Stomach (tissue), 9 donors: ENCODE results near the gene MAST4. TPM values are rescaled to one million over a fixed set of nuclear protein-coding genes. Genes with fewer than 3 reads are reported as not detected.

Experiments used
- DNase-seq, 2 donors: peaks; one replicate each; pipeline versions ENCODE4 v3.0.0 to v3.0.0-alpha.2; 2013 to 2019
- H3K27ac ChIP-seq, 5 donors: fragments of 200-600 bp in 4 of 5; sonication (generic) in 4 of 5; one replicate each; pipeline ENCODE4 v1.5.1; 2013 to 2019; ENCODE audit warnings: mild to moderate bottlenecking in 1 of 5, moderate library complexity in 1 of 5
- H3K27me3 ChIP-seq, 3 donors: fragments of 200-600 bp; sonication (generic); one replicate each; pipeline ENCODE4 v1.5.1; 2017 to 2019; ENCODE audit warnings: mixed run types in 1 of 3
- H3K36me3 ChIP-seq, 4 donors: fragments of 200-600 bp; sonication (generic); 1 replicate in 3 of 4; 2 replicates in 1 of 4; pipeline ENCODE4 v1.5.1; 2016 to 2019
- H3K4me1 ChIP-seq, 4 donors: fragments of 200-600 bp; sonication (generic); one replicate each; pipeline ENCODE4 v1.5.1; 2016 to 2019
- H3K4me3 ChIP-seq, 4 donors: fragments of 200-600 bp; sonication (generic) in 3 of 4; one replicate each; pipeline ENCODE4 v1.5.1; 2016 to 2019; ENCODE audit warnings: mild to moderate bottlenecking in 1 of 4
- H3K9me3 ChIP-seq, 4 donors: fragments of 200-600 bp; sonication (generic); one replicate each; pipeline ENCODE4 v1.5.1; 2016 to 2019
- EP300 ChIP-seq: sonication (generic); formaldehyde crosslinking; IDR thresholded peaks from one replicate; pipeline ENCODE4 v1.6.1; 2017; ENCODE audit warnings: antibody characterized with exemption
- POLR2A ChIP-seq, 4 donors: fragments of 450-650 bp; IDR thresholded peaks; one replicate each; pipeline ENCODE4 v1.6.1; 2016; ENCODE audit warnings: antibody characterized with exemption in 4 of 4, control low read depth in 2 of 4, mild to moderate bottlenecking in 1 of 4, moderate library complexity in 1 of 4
- POLR2AphosphoS5 ChIP-seq, 3 donors: sonication (generic); formaldehyde crosslinking; IDR thresholded peaks; one replicate each; pipeline ENCODE4 v1.6.1; 2016; ENCODE audit warnings: antibody characterized with exemption in 3 of 3
- WGBS, 5 donors: extraction: QIAGEN DNeasy Blood & Tissue Kit in 3 of 5; methylation state at CpG; one replicate each; pipeline versions ENCODE4 v1.1.5 to v1.1.7; 2013 to 2018; 5-methylcytosine and 5-hydroxymethylcytosine counted together
- intact Hi-C: fragments of 100-400 bp; cut with DNase I; formaldehyde crosslinking; loops from one replicate; pipeline ENCODE4 v1.15.1; 2023; ENCODE audit warnings: low total_unique reads
- polyA plus RNA-seq, 3 donors: library from polyadenylated mRNA; stranded (reverse); fragments of 200-250 nt; gene quantifications; one replicate each; pipeline ENCODE4 v1.2.3, GENCODE V29; 2013
- total RNA-seq, 5 donors: library from RNA; depleted of rRNA; stranded (reverse); fragments of >200 nt; gene quantifications; one replicate each; pipeline versions ENCODE4 v1.1.0 to v1.2.3, GENCODE V29; 2014 to 2016
- TF ChIP-seq, protein P1 (sequence below), 7 experiments: fragments of 450-650 bp in 4 of 7; fragments of 200-600 bp in 3 of 7; sonication (generic) in 3 of 7; IDR thresholded peaks; one replicate each; pipeline ENCODE4 v1.5.1; 2016 to 2019; ENCODE audit warnings: antibody characterized with exemption in 7 of 7, control low read depth in 2 of 7, mild to moderate bottlenecking in 1 of 7
- donor health status: healthy with polysubstance abuse.
- donor health status: Bipolar disorder and iron deficiency.
- donor health status: healthy.

MAST4 gene
- total and polyA plus RNA-seq, 8 donors: 1.5 to 52.5 (median 32.1) TPM

DNA sequence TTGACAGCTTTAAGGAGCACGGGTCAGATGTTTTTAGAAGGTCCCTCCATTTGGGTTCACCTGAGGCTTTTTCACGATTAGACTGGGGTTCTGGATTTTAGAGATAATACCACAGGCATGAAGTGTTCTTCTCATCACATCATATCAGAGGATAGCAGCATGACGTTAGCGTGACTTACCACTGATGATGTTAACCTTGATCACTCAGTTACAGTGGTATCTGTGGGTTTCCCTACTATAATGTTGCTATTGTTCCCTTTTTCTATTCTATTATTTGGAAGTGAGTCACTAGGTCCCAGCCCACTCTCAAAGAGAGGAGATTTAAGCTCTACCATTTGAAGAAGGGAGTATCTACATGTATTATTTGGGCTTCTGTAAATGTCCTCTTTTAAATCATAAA lies 300.0 kb downstream of the MAST4 start:
- H3K27ac ChIP-seq: no peak overlapping the region
- 83 to 92% (median 89%) methylated on average over 4 of the region's 4 CpGs for WGBS, 5 donors
- H3K4me1 ChIP-seq: peaks cover 0 to 5% (median 2%) of the 10 kb centered on the region in 4 donors
- no peaks in the 10 kb centered on the region for H3K9me3 ChIP-seq
- no peaks in the 10 kb centered on the region for H3K36me3 ChIP-seq
- TF ChIP-seq EP300 (no peak), POLR2AphosphoS5 (IDR thresholded peaks at IDR 0.05) (no peak), POLR2A (IDR thresholded peaks at IDR 0.05) (no peak)
- TF ChIP-seq, protein P1, sequence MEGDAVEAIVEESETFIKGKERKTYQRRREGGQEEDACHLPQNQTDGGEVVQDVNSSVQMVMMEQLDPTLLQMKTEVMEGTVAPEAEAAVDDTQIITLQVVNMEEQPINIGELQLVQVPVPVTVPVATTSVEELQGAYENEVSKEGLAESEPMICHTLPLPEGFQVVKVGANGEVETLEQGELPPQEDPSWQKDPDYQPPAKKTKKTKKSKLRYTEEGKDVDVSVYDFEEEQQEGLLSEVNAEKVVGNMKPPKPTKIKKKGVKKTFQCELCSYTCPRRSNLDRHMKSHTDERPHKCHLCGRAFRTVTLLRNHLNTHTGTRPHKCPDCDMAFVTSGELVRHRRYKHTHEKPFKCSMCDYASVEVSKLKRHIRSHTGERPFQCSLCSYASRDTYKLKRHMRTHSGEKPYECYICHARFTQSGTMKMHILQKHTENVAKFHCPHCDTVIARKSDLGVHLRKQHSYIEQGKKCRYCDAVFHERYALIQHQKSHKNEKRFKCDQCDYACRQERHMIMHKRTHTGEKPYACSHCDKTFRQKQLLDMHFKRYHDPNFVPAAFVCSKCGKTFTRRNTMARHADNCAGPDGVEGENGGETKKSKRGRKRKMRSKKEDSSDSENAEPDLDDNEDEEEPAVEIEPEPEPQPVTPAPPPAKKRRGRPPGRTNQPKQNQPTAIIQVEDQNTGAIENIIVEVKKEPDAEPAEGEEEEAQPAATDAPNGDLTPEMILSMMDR (IDR thresholded peaks at IDR 0.05): no peak
- intact Hi-C loops: no loop called here
- no peaks in the 10 kb centered on the region for H3K27me3 ChIP-seq
- DNase-seq: no peak
- H3K4me3 ChIP-seq: no peak overlapping the region

- Histone ChIP-seq H3K4me1 (no peaks in the 10 kb centered on the region), H3K4me3 (no peak overlapping the region), H3K36me3 (no peaks in the 10 kb centered on the region), H3K27ac (no peak overlapping the region), H3K27me3 (no peaks in the 10 kb centered on the region), H3K9me3 (no peaks in the 10 kb centered on the region)
- no peak for DNase-seq
- intact Hi-C loops: no loop called here
- TF ChIP-seq, protein P1 (IDR thresholded peaks at IDR 0.05): no peak
- TF ChIP-seq EP300 (no peak), POLR2AphosphoS5 (IDR thresholded peaks at IDR 0.05) (no peak), POLR2A (IDR thresholded peaks at IDR 0.05) (no peak)
- 88 to 95% (median 93%) methylated on average over 9 of the region's 9 CpGs for WGBS, 5 donors
These were observed 301.2 kb downstream of the MAST4 start for GRCh38 chr5:66897356-66897755.

DNA sequence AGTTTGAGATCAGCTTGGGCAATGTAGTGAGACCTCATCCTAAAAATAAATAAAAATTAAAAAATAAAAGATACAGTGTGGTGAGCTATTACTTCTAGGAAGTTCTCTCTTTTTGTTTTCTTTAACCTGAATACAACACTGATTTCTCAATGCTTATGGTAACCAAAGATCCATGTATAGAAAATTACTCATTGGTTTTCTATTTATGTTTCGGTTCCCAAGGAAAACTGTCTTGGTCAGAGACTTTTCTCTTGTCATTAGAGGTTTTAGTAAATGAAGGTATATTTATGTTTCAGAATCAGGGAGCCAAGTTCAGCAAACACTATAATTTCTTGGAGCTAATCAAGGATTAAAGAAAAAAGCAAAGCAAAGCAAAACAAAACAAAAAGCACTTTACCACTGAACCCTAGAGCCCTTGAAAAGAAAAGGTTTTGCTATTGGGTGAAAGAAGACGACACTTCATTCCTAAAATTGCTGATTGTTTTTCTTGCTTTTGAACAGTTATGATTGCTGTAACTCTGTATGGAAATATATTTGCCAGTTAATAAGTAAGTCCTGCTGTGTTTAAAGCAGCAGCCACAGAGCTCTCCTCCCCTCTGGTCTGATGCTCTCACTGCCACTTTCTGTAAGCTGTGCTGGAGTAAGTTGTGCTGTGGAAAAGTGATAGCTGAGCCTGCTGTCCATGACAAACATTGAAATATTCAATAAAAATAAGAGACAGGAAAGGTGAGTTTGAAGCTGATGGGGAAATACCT lies 302.2 kb downstream of the MAST4 start:
- H3K36me3 ChIP-seq: no peaks in the 10 kb centered on the region
- TF ChIP-seq POLR2AphosphoS5 (IDR thresholded peaks at IDR 0.05) (no peak), EP300 (no peak), POLR2A (IDR thresholded peaks at IDR 0.05) (no peak)
- TF ChIP-seq, protein P1 (IDR thresholded peaks at IDR 0.05): no peak

GRCh38 chr5:66903218-66903617 lies 307.0 kb downstream of the MAST4 start:
- Histone ChIP-seq H3K27me3 (no peaks in the 10 kb centered on the region), H3K9me3 (no peaks in the 10 kb centered on the region), H3K27ac (no peak overlapping the region), H3K4me3 (no peak overlapping the region), H3K4me1 (no peaks in the 10 kb centered on the region), H3K36me3 (no peaks in the 10 kb centered on the region)
- 83 to 98% (median 91%) methylated on average over 1 of the region's 1 CpG for WGBS, 5 donors
- intact Hi-C loops: no loop called here
- TF ChIP-seq EP300 (no peak), POLR2A (IDR thresholded peaks at IDR 0.05) (no peak), POLR2AphosphoS5 (IDR thresholded peaks at IDR 0.05) (no peak)
- TF ChIP-seq, protein P1 (IDR thresholded peaks at IDR 0.05): no peak
- DNase-seq: no peak

More for the DNA sequence above, 302.2 kb downstream of the MAST4 start:
- no peaks in the 10 kb centered on the region for H3K4me1 ChIP-seq
- H3K4me3 ChIP-seq: no peak overlapping the region
- H3K9me3 ChIP-seq: no peaks in the 10 kb centered on the region
- no peaks in the 10 kb centered on the region for H3K27me3 ChIP-seq
- WGBS, 5 donors: 66 to 86% (median 73%) methylated on average over 2 of the region's 2 CpGs
- intact Hi-C loops: no loop called here
- DNase-seq: no peak
- no peak overlapping the region for H3K27ac ChIP-seq
